Measurements from ENCODE around the gene ADAM12.

ADAM12 gene

DNA sequence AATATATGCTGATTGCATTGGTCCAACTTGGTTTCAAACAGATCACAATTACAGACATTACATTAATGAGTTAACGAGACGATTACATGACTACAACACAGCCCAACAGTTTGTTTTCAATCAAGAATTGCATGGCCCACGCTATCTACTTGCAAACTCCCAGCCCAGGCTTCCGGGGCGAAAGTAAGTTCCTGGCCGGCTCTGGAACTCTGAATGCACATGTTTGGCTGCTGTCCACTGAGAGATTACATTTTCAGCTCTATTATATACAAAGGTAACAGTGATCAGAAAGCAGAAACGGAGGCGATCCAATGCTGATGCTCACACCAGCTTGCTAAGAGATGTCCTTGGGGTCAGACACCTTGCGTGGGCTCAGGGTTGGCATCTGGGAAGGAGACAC is 285.6 kb downstream of the ADAM12 start (continued):
- TF ChIP-seq, protein P1, sequence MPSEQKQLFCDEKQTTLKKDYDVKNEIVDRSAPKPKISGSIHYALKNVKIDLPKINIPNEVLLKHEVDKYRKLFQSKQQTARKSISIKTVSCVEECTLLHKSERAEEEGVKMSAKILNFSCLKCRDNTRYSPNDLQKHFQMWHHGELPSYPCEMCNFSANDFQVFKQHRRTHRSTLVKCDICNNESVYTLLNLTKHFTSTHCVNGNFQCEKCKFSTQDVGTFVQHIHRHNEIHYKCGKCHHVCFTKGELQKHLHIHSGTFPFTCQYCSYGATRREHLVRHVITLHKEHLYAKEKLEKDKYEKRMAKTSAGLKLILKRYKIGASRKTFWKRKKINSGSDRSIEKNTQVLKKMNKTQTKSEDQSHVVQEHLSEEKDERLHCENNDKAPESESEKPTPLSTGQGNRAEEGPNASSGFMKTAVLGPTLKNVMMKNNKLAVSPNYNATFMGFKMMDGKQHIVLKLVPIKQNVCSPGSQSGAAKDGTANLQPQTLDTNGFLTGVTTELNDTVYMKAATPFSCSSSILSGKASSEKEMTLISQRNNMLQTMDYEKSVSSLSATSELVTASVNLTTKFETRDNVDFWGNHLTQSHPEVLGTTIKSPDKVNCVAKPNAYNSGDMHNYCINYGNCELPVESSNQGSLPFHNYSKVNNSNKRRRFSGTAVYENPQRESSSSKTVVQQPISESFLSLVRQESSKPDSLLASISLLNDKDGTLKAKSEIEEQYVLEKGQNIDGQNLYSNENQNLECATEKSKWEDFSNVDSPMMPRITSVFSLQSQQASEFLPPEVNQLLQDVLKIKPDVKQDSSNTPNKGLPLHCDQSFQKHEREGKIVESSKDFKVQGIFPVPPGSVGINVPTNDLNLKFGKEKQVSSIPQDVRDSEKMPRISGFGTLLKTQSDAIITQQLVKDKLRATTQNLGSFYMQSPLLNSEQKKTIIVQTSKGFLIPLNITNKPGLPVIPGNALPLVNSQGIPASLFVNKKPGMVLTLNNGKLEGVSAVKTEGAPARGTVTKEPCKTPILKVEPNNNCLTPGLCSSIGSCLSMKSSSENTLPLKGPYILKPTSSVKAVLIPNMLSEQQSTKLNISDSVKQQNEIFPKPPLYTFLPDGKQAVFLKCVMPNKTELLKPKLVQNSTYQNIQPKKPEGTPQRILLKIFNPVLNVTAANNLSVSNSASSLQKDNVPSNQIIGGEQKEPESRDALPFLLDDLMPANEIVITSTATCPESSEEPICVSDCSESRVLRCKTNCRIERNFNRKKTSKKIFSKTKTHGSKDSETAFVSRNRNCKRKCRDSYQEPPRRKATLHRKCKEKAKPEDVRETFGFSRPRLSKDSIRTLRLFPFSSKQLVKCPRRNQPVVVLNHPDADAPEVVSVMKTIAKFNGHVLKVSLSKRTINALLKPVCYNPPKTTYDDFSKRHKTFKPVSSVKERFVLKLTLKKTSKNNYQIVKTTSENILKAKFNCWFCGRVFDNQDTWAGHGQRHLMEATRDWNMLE (tag by site-specific recombination; conservative IDR thresholded peaks at IDR 0.05; ENCODE audit: low read depth): no peak
- no peak for TF ChIP-seq ZNF146 (tag by site-specific recombination; IDR thresholded peaks at IDR 0.05)
- TF ChIP-seq ZSCAN18 (tag by site-specific recombination; IDR thresholded peaks at IDR 0.05): no peak
- TF ChIP-seq ZNF843 (tag by site-specific recombination; IDR thresholded peaks at IDR 0.05): no peak
- TF ChIP-seq ZNF362 (tag by site-specific recombination; IDR thresholded peaks at IDR 0.05): no peak

DNA sequence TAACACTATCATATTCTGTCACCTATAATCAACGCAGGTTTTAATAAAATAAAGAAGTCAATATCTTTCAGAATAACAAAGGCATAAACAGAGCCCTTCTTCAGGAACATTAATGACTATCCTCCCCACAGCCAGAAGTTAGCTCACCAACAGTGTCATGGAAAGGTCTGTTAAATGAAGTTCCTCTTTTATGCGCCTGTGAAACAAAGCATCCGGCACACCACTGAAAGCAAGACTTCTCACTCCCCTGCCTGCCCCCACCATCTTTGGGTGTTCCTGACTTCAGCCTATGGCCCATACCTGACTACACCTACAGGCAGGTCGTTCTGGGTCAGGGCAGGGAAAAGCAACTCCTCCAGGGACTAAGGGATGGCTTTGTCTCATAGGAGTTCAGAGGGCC is 286.5 kb downstream of the ADAM12 start:
- ChIA-PET POLR2A (no interaction called here), CTCF (no interaction called here)
- no peak overlapping the region for H3K27ac ChIP-seq (ENCODE audit: extremely low read depth, low read depth, low read length)
- H3K9me3 ChIP-seq (ENCODE audit: control insufficient read depth, insufficient read depth, low read depth, low read length): no peaks in the 10 kb centered on the region
- no peaks in the 10 kb centered on the region for H3K36me3 ChIP-seq (ENCODE audit: control insufficient read depth in 2 of 2, insufficient read depth in 1 of 2, low read length in 2 of 2)
- H3K4me3 ChIP-seq (ENCODE audit: low read depth, low read length): no peak overlapping the region
- H3K4me1 ChIP-seq (ENCODE audit: control insufficient read depth, insufficient read depth, low read length): no peaks in the 10 kb centered on the region
- TF ChIP-seq, protein P2, sequence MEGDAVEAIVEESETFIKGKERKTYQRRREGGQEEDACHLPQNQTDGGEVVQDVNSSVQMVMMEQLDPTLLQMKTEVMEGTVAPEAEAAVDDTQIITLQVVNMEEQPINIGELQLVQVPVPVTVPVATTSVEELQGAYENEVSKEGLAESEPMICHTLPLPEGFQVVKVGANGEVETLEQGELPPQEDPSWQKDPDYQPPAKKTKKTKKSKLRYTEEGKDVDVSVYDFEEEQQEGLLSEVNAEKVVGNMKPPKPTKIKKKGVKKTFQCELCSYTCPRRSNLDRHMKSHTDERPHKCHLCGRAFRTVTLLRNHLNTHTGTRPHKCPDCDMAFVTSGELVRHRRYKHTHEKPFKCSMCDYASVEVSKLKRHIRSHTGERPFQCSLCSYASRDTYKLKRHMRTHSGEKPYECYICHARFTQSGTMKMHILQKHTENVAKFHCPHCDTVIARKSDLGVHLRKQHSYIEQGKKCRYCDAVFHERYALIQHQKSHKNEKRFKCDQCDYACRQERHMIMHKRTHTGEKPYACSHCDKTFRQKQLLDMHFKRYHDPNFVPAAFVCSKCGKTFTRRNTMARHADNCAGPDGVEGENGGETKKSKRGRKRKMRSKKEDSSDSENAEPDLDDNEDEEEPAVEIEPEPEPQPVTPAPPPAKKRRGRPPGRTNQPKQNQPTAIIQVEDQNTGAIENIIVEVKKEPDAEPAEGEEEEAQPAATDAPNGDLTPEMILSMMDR (tag by site-specific recombination; IDR thresholded peaks at IDR 0.05): no peak
- no peak for TF ChIP-seq ZNF623 (tag by site-specific recombination; IDR thresholded peaks at IDR 0.05)
- no peak for TF ChIP-seq ZNF239 (tag by site-specific recombination; IDR thresholded peaks at IDR 0.05)
- no peak for TF ChIP-seq HOXD13 (CRISPR knock-in tag; IDR thresholded peaks at IDR 0.05; ENCODE audit: borderline replicate concordance)
- no peak for TF ChIP-seq ZNF707 (tag by site-specific recombination; IDR thresholded peaks at IDR 0.05)
- no peak for TF ChIP-seq ZNF747 (tag by site-specific recombination; IDR thresholded peaks at IDR 0.05)
- TF ChIP-seq ZBTB17 (tag by site-specific recombination; IDR thresholded peaks at IDR 0.05): no peak
- TF ChIP-seq ZNF629 (tag by site-specific recombination; IDR thresholded peaks at IDR 0.05): no peak
- TF ChIP-seq ZNF621 (tag by site-specific recombination; IDR thresholded peaks at IDR 0.05): no peak
- TF ChIP-seq TSHZ1 (tag by site-specific recombination; IDR thresholded peaks at IDR 0.05; ENCODE audit: borderline replicate concordance): no peak
- TF ChIP-seq ZNF37A (tag by site-specific recombination; IDR thresholded peaks at IDR 0.05): no peak
- no peak for TF ChIP-seq ZNF626 (tag by site-specific recombination; IDR thresholded peaks at IDR 0.05)
- TF ChIP-seq, protein P3, sequence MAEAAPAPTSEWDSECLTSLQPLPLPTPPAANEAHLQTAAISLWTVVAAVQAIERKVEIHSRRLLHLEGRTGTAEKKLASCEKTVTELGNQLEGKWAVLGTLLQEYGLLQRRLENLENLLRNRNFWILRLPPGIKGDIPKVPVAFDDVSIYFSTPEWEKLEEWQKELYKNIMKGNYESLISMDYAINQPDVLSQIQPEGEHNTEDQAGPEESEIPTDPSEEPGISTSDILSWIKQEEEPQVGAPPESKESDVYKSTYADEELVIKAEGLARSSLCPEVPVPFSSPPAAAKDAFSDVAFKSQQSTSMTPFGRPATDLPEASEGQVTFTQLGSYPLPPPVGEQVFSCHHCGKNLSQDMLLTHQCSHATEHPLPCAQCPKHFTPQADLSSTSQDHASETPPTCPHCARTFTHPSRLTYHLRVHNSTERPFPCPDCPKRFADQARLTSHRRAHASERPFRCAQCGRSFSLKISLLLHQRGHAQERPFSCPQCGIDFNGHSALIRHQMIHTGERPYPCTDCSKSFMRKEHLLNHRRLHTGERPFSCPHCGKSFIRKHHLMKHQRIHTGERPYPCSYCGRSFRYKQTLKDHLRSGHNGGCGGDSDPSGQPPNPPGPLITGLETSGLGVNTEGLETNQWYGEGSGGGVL (tag by site-specific recombination; IDR thresholded peaks at IDR 0.05): no peak
- TF ChIP-seq HOXC10 (CRISPR knock-in tag; IDR thresholded peaks at IDR 0.05): no peak
- no peak for TF ChIP-seq ZNF701 (tag by site-specific recombination; IDR thresholded peaks at IDR 0.05)
- no peak for TF ChIP-seq ZSCAN23 (tag by site-specific recombination; IDR thresholded peaks at IDR 0.05)
